Fibroblast of pulmonary artery (primary cell): ENCODE data around the gene ZNF215.
A peak's percentile ranks its signal among the peaks of the same experiment; 100 is the strongest.

Experiments
- DNase-seq: peaks from one replicate; pipeline ENCODE4 v3.0.0-alpha.2; 2010; ENCODE audit warnings: low read depth
- H3K4me3 ChIP-seq: replicated peaks from 2 replicates; pipeline ENCODE4 v1.5.1; 2011; ENCODE audit warnings: low read depth, mild to moderate bottlenecking, control low read depth, low read length, moderate library complexity
- CTCF ChIP-seq: IDR thresholded peaks from 2 replicates; pipeline ENCODE4 v1.5.1; 2011; ENCODE audit warnings: mild to moderate bottlenecking, control low read depth, low read length, inconsistent platforms; ENCODE audit errors: missing control alignments

ZNF215 gene

GRCh38 chr11:6919698-6920097 is 6.5 kb upstream of the ZNF215 start:
- no peak for TF ChIP-seq CTCF
- no peak for DNase-seq
- no peak overlapping the region for H3K4me3 ChIP-seq

DNA sequence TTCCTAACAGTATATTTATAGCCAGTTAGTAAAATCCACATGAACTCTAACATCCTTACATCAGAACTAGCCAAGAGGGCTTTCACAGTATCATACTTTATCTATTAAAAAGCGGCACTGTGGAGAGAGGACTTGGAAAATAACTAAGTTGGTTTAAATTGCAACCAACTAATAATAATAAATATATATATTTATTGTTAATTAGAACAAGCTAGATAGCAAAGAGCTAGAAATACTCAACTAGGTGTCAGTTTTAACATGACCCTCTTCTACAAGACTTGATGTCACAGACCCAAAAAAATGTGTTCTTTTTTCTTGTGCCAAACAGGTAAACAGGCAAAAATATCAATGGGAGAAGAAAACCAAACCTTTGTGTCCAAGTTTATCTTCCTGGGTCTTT is 5.5 kb upstream of the ZNF215 start, which contains the start of gene OR2D3:
Gene OR2D3 (plus strand): TSS at position 301 of the 400 bp plus-strand sequence. CDS start 0 bp downstream, at position 301.
- no peak for TF ChIP-seq CTCF
- DNase-seq, result no peak
- H3K4me3 ChIP-seq, result no peak within 1 kb of the TSS

- no peak for TF ChIP-seq CTCF
- DNase-seq, result no peak
- H3K4me3 ChIP-seq, result no peak overlapping the region
These were observed 1.1 kb upstream of the ZNF215 start for GRCh38 chr11:6925007-6925577.

- H3K4me3 ChIP-seq, result peak overlapping the region; percentile 91
- no peak for TF ChIP-seq CTCF
- peak; percentile 35 for DNase-seq
These were observed 504 bp upstream of the ZNF215 start for GRCh38 chr11:6925636-6926207.

GRCh38 chr11:6927030-6927617 is 898 bp downstream of the ZNF215 start:
- no peak for TF ChIP-seq CTCF
- peak overlapping the region; percentile 91 for H3K4me3 ChIP-seq
- DNase-seq, result no peak

DNA sequence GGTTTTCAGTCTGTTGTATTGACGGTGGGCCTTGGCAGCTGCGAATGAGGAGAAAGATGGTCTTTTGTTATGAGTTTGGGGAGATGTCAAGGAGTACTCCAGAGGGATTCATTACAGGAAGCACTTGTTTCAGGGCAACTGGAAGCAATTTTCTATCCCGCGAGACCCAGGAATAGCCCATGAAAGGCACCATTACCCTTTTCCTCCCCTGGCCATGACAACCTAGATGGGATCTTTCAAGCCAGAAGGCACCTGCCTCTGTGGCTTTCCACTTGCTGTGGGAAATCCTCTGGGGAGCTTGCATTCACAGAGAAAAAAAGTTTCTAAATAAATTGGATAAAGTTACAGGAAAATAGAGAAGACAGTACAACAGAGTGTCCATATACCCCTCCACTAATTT is 2.7 kb downstream of the ZNF215 start:
- no peak for TF ChIP-seq CTCF
- no peak for DNase-seq
- H3K4me3 ChIP-seq, result no peak overlapping the region
